ENCODE results near the gene SLC2A4RG. TPM values are rescaled to one million over a fixed set of nuclear protein-coding genes. Genes with fewer than 3 reads are reported as not detected.

Gene SLC2A4RG
- polyA plus RNA-seq, 1 experiment, result 52.0 TPM

- Histone ChIP-seq H3K36me3 (ENCODE audit: control insufficient read depth, insufficient read depth, low read length) (no peaks in the 10 kb centered on the region), H3K27me3 (ENCODE audit: control insufficient read depth, insufficient read depth, low read length) (no peaks in the 10 kb centered on the region; the same call in 1 of the 2 replicates), H3K4me3 (ENCODE audit: low read depth, low read length) (no peak overlapping the region)
- CTCF ChIA-PET, result interaction anchor here (0.6 kb wide), 2 partner anchors 16 to 222 kb away, joined by 3 to 4 read pairs; no protein-coding TSS in a partner anchor
- TF ChIP-seq CTCF (IDR thresholded peaks at IDR 0.05; ENCODE audit: insufficient read depth, low read depth, low read length), result no peak
- no peak for DNase-seq (ENCODE audit: low read depth)
- POLR2A ChIA-PET, result no interaction called here
Observed at GRCh38 chr20:63751471-63752271, 12.1 kb downstream of the SLC2A4RG start.

GRCh38 chr20:63752411-63753101 is 13.0 kb downstream of the SLC2A4RG start:
- no peak for DNase-seq (ENCODE audit: low read depth)
- Histone ChIP-seq H3K27me3 (ENCODE audit: control insufficient read depth, insufficient read depth, low read length) (no peaks in the 10 kb centered on the region; the same call in 1 of the 2 replicates), H3K4me3 (ENCODE audit: low read depth, low read length) (no peak overlapping the region), H3K36me3 (ENCODE audit: control insufficient read depth, insufficient read depth, low read length) (no peaks in the 10 kb centered on the region)
- TF ChIP-seq CTCF (IDR thresholded peaks at IDR 0.05; ENCODE audit: insufficient read depth, low read depth, low read length), result no peak
- POLR2A ChIA-PET, result no interaction called here
- CTCF ChIA-PET, result no interaction called here

DNA sequence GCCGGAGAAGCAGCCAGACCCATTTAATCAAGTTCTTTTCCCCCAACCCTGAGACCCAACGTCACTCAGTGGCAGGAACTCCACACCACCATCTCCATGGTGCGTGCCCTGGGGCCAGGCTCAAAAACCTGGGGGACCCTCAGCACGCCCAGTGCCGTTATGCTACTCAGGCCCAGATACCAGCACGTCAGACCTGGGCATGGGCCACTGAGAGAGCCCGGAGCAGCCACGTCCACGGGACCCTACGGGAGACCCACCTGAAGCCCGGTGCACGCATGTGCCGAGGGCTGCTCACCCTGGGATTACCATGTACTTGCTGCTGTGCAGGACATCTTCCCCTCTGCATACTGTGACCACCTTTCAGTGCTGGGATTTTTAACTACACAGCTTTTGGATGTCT is 13.8 kb downstream of the SLC2A4RG start:
- no peaks in the 10 kb centered on the region; the same call in 1 of the 2 replicates for H3K27me3 ChIP-seq (ENCODE audit: control insufficient read depth, insufficient read depth, low read length)
- CTCF ChIA-PET, result interaction anchor here (0.7 to 1.0 kb wide), 2 partner anchors 22 to 220 kb away, joined by 3 read pairs; no protein-coding TSS in a partner anchor
- no peaks in the 10 kb centered on the region for H3K36me3 ChIP-seq (ENCODE audit: control insufficient read depth, insufficient read depth, low read length)
- TF ChIP-seq CTCF (IDR thresholded peaks at IDR 0.05; ENCODE audit: insufficient read depth, low read depth, low read length), result no peak
- no peak overlapping the region for H3K4me3 ChIP-seq (ENCODE audit: low read depth, low read length)
- POLR2A ChIA-PET, result no interaction called here
- no peak for DNase-seq (ENCODE audit: low read depth)

- Histone ChIP-seq H3K4me3 (ENCODE audit: low read depth, low read length) (no peak overlapping the region), H3K27me3 (ENCODE audit: control insufficient read depth, insufficient read depth, low read length) (no peaks in the 10 kb centered on the region; the same call in 1 of the 2 replicates), H3K36me3 (ENCODE audit: control insufficient read depth, insufficient read depth, low read length) (no peaks in the 10 kb centered on the region)
- TF ChIP-seq CTCF (IDR thresholded peaks at IDR 0.05; ENCODE audit: insufficient read depth, low read depth, low read length), result no peak
- POLR2A ChIA-PET, result no interaction called here
- no peak for DNase-seq (ENCODE audit: low read depth)
- CTCF ChIA-PET, result interaction anchor here (0.7 to 1.0 kb wide), 2 partner anchors 21 to 219 kb away, joined by 3 read pairs; no protein-coding TSS in a partner anchor
Observed at GRCh38 chr20:63754008-63754407, 14.4 kb downstream of the SLC2A4RG start.
